Kidney (tissue), 14 donors: ENCODE measurements around the gene AGER. TPM values are rescaled to one million over a fixed set of nuclear protein-coding genes. Genes with fewer than 3 reads are reported as not detected.

Source experiments
- DNase-seq, 5 donors: peaks; one replicate each; pipeline ENCODE4 v3.0.0-alpha.2; 2013 to 2020
- FAIRE-seq: peaks from 2 replicates; lab custom pipeline; 2012; peaks lifted over from hg19 to GRCh38; lab: Jason Lieb, UNC
- H3K27ac ChIP-seq, 2 donors: one replicate each; pipeline ENCODE4 v1.7.0; 2013; ENCODE audit warnings: low read depth in 2 of 2, low read length in 2 of 2, inconsistent platforms in 1 of 2
- H3K27me3 ChIP-seq: one replicate; pipeline ENCODE4 v1.7.1; 2013; ENCODE audit warnings: low read length, inconsistent platforms; ENCODE audit not compliant: control insufficient read depth, insufficient read depth
- H3K36me3 ChIP-seq, 3 donors: one replicate each; pipeline versions ENCODE4 v1.7.0 to v1.7.1; 2013; ENCODE audit warnings: low read length in 3 of 3, control low read depth in 1 of 3, inconsistent platforms in 1 of 3; ENCODE audit not compliant: insufficient read depth in 3 of 3, control insufficient read depth in 2 of 3
- H3K4me1 ChIP-seq, 3 donors: one replicate each; pipeline versions ENCODE4 v1.7.0 to v1.7.1; 2013; ENCODE audit warnings: low read length in 3 of 3, inconsistent platforms in 1 of 3, low read depth in 1 of 3; ENCODE audit not compliant: control insufficient read depth in 2 of 3, insufficient read depth in 2 of 3
- H3K4me3 ChIP-seq, 3 donors: one replicate each; pipeline versions ENCODE4 v1.7.0 to v1.8.1; 2013; ENCODE audit warnings: low read length in 3 of 3, control low read depth in 1 of 3, inconsistent platforms in 1 of 3
- H3K9ac ChIP-seq, 3 donors: one replicate each; pipeline versions ENCODE4 v1.7.0 to v1.7.1; 2013; ENCODE audit warnings: low read length in 3 of 3, control low read depth in 1 of 3, inconsistent platforms in 1 of 3
- H3K9me3 ChIP-seq, 3 donors: one replicate each; pipeline versions ENCODE4 v1.7.0 to v1.7.1; 2013; ENCODE audit warnings: low read length in 3 of 3, control low read depth in 1 of 3, inconsistent platforms in 1 of 3; ENCODE audit not compliant: control insufficient read depth in 2 of 3, insufficient read depth in 1 of 3
- CTCF ChIP-seq: IDR thresholded peaks from 3 replicates; pipeline ENCODE4 v1.5.1; 2012; ENCODE audit warnings: mild to moderate bottlenecking, moderate library complexity, borderline replicate concordance; ENCODE audit not compliant: insufficient read depth; ENCODE audit errors: extremely low read depth
- intact Hi-C: fragments of 100-400 bp; cut with DNase I; formaldehyde crosslinking; loops from one replicate; pipeline ENCODE4 v1.11.1; 2022
- polyA plus RNA-seq: library from polyadenylated mRNA; stranded (reverse); fragments of 350-450 nt; fragmentation: Illumina TruSeq; extraction: RNeasy Lipid Tissue Mini Kit (QIAGEN cat#74804); gene quantifications from one replicate; pipeline ENCODE4 v1.2.3, GENCODE V29; 2014; ENCODE audit warnings: low read depth, low replicate concordance; ENCODE audit not compliant: insufficient read depth
- total RNA-seq: library from RNA; stranded (reverse); fragmentation: NEBNext Ultra II Directional; extraction: Animal tissue kit (Norgen Biotek cat#: 25700); gene quantifications from one replicate; pipeline ENCODE4 v1.2.1, GENCODE V29; 2021
- donor health status: control.
- donor health status: control.
- donor health status: control.
- donor health status: control.
- donor health status: control.
- donor health status: DM: yes; HTN: yes; CAD: no.
- donor health status: Normal renal cell carcinoma (clear cell type).

The AGER gene
- total and polyA plus RNA-seq, 2 donors from 2014 or later = 7.1 to 13.0 TPM

GRCh38 chr6:32183030-32183429, 1.0 kb downstream of the AGER start:
- H3K4me3 ChIP-seq = no peak overlapping the region
- no peaks in the 10 kb centered on the region for H3K27me3 ChIP-seq
- TF ChIP-seq CTCF = no peak
- H3K9ac ChIP-seq = no peak overlapping the region
- DNase-seq = peak in 1 of 5 donors; percentile 18
- FAIRE-seq = no peak
- H3K9me3 ChIP-seq = no peaks in the 10 kb centered on the region
- peak overlapping the region in 1 of 2 donors; percentile 48 for H3K27ac ChIP-seq
- H3K36me3 ChIP-seq = peaks cover 6 to 26% (median 8%) of the 10 kb centered on the region in 3 donors
- H3K4me1 ChIP-seq = peaks cover 3 to 15% (median 15%) of the 10 kb centered on the region in 3 donors
- intact Hi-C loops = no loop called here

- Histone ChIP-seq H3K36me3 (peaks cover 5 to 23% (median 6%) of the 10 kb centered on the region in 3 donors), H3K4me3 (no peak overlapping the region), H3K27ac (no peak overlapping the region), H3K9ac (no peak overlapping the region), H3K4me1 (peaks cover 3 to 16% (median 15%) of the 10 kb centered on the region in 3 donors), H3K27me3 (no peaks in the 10 kb centered on the region), H3K9me3 (no peaks in the 10 kb centered on the region)
- intact Hi-C loops = no loop called here
- peak in 2 of 5 donors; percentile 34 to 72 for DNase-seq
- TF ChIP-seq CTCF = no peak
- FAIRE-seq = no peak
Measured at GRCh38 chr6:32182555-32182981, 1.5 kb downstream of the AGER start.

- no peak overlapping the region for H3K27ac ChIP-seq
- H3K27me3 ChIP-seq = no peaks in the 10 kb centered on the region
- H3K9ac ChIP-seq = no peak overlapping the region
- H3K36me3 ChIP-seq = peaks cover 2 to 18% (median 3%) of the 10 kb centered on the region in 3 donors
- H3K4me3 ChIP-seq = no peak overlapping the region
- no peaks in the 10 kb centered on the region for H3K9me3 ChIP-seq
- intact Hi-C loops = no loop called here
- no peak for TF ChIP-seq CTCF
- peak in 2 of 5 donors; percentile 41 to 50 for DNase-seq
- peaks cover 3 to 21% (median 17%) of the 10 kb centered on the region in 3 donors for H3K4me1 ChIP-seq
- FAIRE-seq = no peak
Measured at GRCh38 chr6:32181915-32182529, 2.0 kb downstream of the AGER start.
